Activated CD8-positive, alpha-beta T cell treated with anti-CD3 and anti-CD28 coated beads for 36 hours (primary cell): Measurements from ENCODE around the gene CPNE2. TPM values are rescaled to one million over a fixed set of nuclear protein-coding genes. Genes with fewer than 3 reads are reported as not detected.

Experiments used
- ATAC-seq: fragments of 200-7000 bp; cut with Tn5 transposase; one replicate; pipeline ENCODE4 v1.10.0; 2021; ENCODE audit warnings: mild to moderate bottlenecking, moderate library complexity
- CTCF ChIA-PET: fragments of 350-600 bp; sonication (Branson Sonifier 250); formaldehyde crosslinking; loops from one replicate; lab custom pipeline; 2021; ENCODE audit warnings: antibody characterized with exemption; lab: Charles Lee
- POLR2A ChIA-PET: fragments of 350-600 bp; sonication (Branson Sonifier 250); formaldehyde crosslinking; loops from one replicate; lab custom pipeline; 2021; ENCODE audit warnings: antibody characterized with exemption; lab: Charles Lee
- DNase-seq: peaks from one replicate; pipeline ENCODE4 v3.0.0-alpha.2; 2020
- H3K27ac Mint-ChIP-seq: one replicate; pipeline ENCODE4 v1.8.0; 2021; ENCODE audit warnings: mild to moderate bottlenecking, mixed read lengths
- H3K27me3 Mint-ChIP-seq: one replicate; pipeline ENCODE4 v1.8.0; 2021; ENCODE audit warnings: mixed read lengths
- H3K36me3 Mint-ChIP-seq: one replicate; pipeline ENCODE4 v1.8.0; 2021; ENCODE audit warnings: low read depth, mixed read lengths
- H3K4me1 Mint-ChIP-seq: one replicate; pipeline ENCODE4 v1.8.0; 2021; ENCODE audit warnings: low read depth, mixed read lengths
- H3K4me3 Mint-ChIP-seq: one replicate; pipeline ENCODE4 v1.8.0; 2021; ENCODE audit warnings: mild to moderate bottlenecking, moderate library complexity, mixed read lengths
- H3K9me3 Mint-ChIP-seq: one replicate; pipeline ENCODE4 v1.8.0; 2021; ENCODE audit warnings: mixed read lengths
- intact Hi-C: fragments of 100-400 bp; cut with micrococcal nuclease; formaldehyde crosslinking; loops from one replicate; pipeline ENCODE4 v1.10.0; 2022
- total RNA-seq, 2 experiments: library from RNA; stranded (reverse); gene quantifications; one replicate each; pipeline ENCODE4 v1.2.3, GENCODE V29; 2021
- TF ChIP-seq, protein P1 (sequence below): fragments of 200-600 bp; IDR thresholded peaks from one replicate; pipeline ENCODE4 v1.8.0; 2022; ENCODE audit warnings: antibody characterized with exemption, mild to moderate bottlenecking

CPNE2 gene
- total RNA-seq, 2 experiments from 2014 or later, result 18.6 to 20.6 TPM

DNA sequence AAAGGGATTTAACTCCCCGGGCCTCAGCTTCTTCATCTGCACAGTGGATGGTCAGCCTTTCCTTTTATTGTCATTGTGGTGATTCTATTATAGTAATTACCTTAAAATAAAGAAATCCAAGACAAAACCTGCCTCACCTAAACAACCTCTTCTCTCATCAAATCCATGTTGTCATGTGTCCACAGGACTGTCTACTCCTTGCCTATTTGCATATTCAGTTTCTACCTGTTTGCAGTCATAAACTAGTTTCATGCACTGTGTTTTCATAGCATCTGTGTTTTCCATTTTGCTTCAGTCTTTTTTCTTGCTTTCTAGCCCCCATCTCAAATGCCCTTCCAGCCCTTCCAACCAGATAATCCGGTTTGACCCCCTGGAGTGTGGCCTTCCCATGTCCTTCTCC is 44.3 kb upstream of the CPNE2 start:
- H3K36me3 Mint-ChIP-seq, result peaks cover 65% of the 10 kb centered on the region
- ChIA-PET POLR2A (interaction anchor here (1.5 to 3.7 kb wide), 3 partner anchors 14 to 59 kb away, joined by 3 to 21 read pairs (median 3); partner anchors contain the start of gene NLRC5), CTCF (no interaction called here)
- H3K4me3 Mint-ChIP-seq, result no peak overlapping the region
- no peak for ATAC-seq
- no peak for DNase-seq
- TF ChIP-seq, protein P1, sequence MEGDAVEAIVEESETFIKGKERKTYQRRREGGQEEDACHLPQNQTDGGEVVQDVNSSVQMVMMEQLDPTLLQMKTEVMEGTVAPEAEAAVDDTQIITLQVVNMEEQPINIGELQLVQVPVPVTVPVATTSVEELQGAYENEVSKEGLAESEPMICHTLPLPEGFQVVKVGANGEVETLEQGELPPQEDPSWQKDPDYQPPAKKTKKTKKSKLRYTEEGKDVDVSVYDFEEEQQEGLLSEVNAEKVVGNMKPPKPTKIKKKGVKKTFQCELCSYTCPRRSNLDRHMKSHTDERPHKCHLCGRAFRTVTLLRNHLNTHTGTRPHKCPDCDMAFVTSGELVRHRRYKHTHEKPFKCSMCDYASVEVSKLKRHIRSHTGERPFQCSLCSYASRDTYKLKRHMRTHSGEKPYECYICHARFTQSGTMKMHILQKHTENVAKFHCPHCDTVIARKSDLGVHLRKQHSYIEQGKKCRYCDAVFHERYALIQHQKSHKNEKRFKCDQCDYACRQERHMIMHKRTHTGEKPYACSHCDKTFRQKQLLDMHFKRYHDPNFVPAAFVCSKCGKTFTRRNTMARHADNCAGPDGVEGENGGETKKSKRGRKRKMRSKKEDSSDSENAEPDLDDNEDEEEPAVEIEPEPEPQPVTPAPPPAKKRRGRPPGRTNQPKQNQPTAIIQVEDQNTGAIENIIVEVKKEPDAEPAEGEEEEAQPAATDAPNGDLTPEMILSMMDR, result no peak
- intact Hi-C loops, result no loop called here
- H3K4me1 Mint-ChIP-seq, result peaks cover 74% of the 10 kb centered on the region
- H3K27ac Mint-ChIP-seq, result peak overlapping the region; percentile 68
- no peaks in the 10 kb centered on the region for H3K27me3 Mint-ChIP-seq
- no peaks in the 10 kb centered on the region for H3K9me3 Mint-ChIP-seq

DNA sequence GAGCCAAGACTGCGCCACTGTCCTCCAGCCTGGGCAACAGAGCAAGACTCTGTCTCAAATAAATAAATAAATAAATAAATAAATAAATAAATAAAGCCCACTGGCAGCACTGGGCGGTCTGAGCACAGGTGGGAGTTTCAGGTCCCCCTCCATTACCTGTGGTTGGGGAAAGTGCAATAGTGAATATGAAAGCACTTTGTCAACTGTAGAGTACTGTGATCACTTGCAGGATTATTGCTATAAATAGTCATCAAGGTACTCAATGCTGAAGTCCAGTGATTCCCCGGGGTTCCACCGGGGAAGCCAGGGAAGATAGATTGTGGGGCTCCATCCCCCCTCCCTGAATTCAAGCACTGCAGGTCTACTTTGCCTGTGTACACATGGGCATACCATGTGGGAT is 42.7 kb upstream of the CPNE2 start:
- Mint-ChIP-seq H3K4me3 (no peak overlapping the region), H3K27ac (peak overlapping the region; percentile 91), H3K27me3 (no peaks in the 10 kb centered on the region), H3K4me1 (peaks cover 72% of the 10 kb centered on the region), H3K9me3 (no peaks in the 10 kb centered on the region), H3K36me3 (peaks cover 62% of the 10 kb centered on the region)
- DNase-seq (no peak), ATAC-seq (peak; percentile 33)
- TF ChIP-seq, protein P1, result no peak
- intact Hi-C loops, result no loop called here
- ChIA-PET POLR2A (interaction anchor here (0.6 to 1.6 kb wide), 3 partner anchors 13 to 137 kb away, joined by 3 to 4 read pairs (median 3); partner anchors contain the start of gene RSPRY1), CTCF (no interaction called here)

DNA sequence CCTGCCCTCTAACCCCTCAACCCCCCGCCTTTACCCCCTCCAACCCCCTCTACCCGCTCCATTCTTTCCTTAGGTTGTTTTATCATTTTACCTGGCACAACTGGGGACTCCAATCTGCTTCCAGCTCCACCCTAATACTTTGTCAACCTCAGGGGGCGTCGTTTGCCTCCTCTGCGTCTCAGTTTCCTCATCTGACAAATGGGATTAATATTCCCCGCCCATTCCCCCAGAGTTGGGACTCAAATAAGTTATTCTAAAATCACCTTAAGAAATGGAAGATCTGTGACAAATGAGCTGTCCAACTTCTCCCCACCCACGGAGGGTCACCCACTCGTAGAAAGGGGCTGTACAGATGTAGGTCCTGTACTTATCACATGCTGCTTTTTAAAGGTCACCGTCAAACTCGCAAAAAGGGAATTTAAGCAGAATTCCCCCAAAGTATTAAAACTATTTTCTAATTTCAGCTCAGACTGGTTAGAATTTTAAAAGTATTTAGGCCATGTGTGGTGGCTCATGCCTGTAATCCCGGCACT is 40.6 kb upstream of the CPNE2 start:
- peak overlapping the region; percentile 91 for H3K27ac Mint-ChIP-seq
- intact Hi-C loops, result no loop called here
- POLR2A ChIA-PET, result interaction anchor here (0.6 to 3.4 kb wide), 8 partner anchors 9 to 107 kb away, joined by 3 to 13 read pairs (median 4); partner anchors contain the start of gene NLRC5
- CTCF ChIA-PET, result interaction anchor here (1.3 to 3.1 kb wide), 3 partner anchors 10 to 87 kb away, joined by 3 to 20 read pairs (median 5); no protein-coding TSS in a partner anchor
- TF ChIP-seq, protein P1, result no peak
- H3K27me3 Mint-ChIP-seq, result no peaks in the 10 kb centered on the region
- ATAC-seq (no peak), DNase-seq (peak; percentile 61)
- H3K9me3 Mint-ChIP-seq, result no peaks in the 10 kb centered on the region
- H3K4me3 Mint-ChIP-seq, result peak overlapping the region; percentile 29
- H3K4me1 Mint-ChIP-seq, result peaks cover 56% of the 10 kb centered on the region
- peaks cover 54% of the 10 kb centered on the region for H3K36me3 Mint-ChIP-seq

DNA sequence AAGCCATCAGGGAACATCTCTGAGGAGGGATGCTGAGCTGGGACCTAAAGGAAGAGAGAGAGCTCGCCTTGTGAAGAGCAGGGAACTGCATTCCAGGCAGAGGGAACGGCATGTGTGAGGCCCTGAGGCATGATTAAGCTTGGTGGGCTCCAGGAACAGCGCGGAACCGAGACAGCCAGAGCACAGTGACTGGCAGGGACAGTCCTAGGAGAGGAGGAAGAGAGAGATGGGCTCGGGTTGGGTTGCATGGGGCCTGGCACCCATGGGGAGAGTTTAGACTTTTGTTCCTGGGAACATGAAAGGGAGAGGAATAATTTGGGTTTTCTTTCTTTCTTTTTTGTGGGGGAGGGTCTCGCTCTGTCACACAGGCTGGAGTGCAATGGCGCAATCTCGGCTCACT is 39.2 kb upstream of the CPNE2 start:
- no peak overlapping the region for H3K4me3 Mint-ChIP-seq
- intact Hi-C loops, result no loop called here
- DNase-seq (no peak), ATAC-seq (no peak)
- H3K4me1 Mint-ChIP-seq, result peaks cover 50% of the 10 kb centered on the region
- no peaks in the 10 kb centered on the region for H3K27me3 Mint-ChIP-seq
- H3K36me3 Mint-ChIP-seq, result peaks cover 53% of the 10 kb centered on the region
- ChIA-PET POLR2A (interaction anchor here (0.7 to 3.4 kb wide), 7 partner anchors 8 to 95 kb away, joined by 3 to 13 read pairs (median 4); partner anchors contain the start of gene NLRC5), CTCF (interaction anchor here (1.2 to 3.1 kb wide), 3 partner anchors 9 to 88 kb away, joined by 3 to 20 read pairs (median 3); no protein-coding TSS in a partner anchor)
- H3K27ac Mint-ChIP-seq, result peak overlapping the region; percentile 91
- TF ChIP-seq, protein P1, result no peak
- no peaks in the 10 kb centered on the region for H3K9me3 Mint-ChIP-seq

DNA sequence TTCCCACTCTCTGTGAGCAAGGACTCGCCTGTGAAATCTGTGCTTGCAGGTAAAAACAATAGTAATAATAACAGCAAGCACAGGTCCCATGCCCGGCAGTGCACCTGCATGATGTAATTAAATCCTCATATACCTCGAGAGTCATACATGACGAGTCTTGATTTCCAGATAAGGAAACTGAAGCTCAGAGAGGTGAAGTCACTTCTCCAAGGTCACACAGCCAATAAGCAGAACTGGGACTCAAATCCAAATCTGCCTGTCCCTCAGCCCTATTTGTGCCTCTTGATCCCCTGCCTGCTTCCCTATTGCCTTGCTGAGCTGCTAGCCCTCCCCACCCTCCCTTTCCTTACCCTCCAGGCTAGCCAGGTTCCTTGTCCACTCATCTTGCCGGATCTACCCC is 38.0 kb upstream of the CPNE2 start:
- POLR2A ChIA-PET, result interaction anchor here (0.6 to 3.4 kb wide), 4 partner anchors 12 to 107 kb away, joined by 3 to 13 read pairs (median 4); no protein-coding TSS in a partner anchor
- Mint-ChIP-seq H3K4me1 (peaks cover 50% of the 10 kb centered on the region), H3K36me3 (peaks cover 54% of the 10 kb centered on the region), H3K4me3 (no peak overlapping the region), H3K9me3 (no peaks in the 10 kb centered on the region), H3K27me3 (no peaks in the 10 kb centered on the region), H3K27ac (peak overlapping the region; percentile 55)
- CTCF ChIA-PET, result interaction anchor here (1.1 to 1.2 kb wide), 2 partner anchors 9 to 90 kb away, joined by 3 to 4 read pairs; no protein-coding TSS in a partner anchor
- TF ChIP-seq, protein P1, result no peak
- no peak for ATAC-seq
- DNase-seq, result no peak
- intact Hi-C loops, result no loop called here
